Body of pancreas (tissue), 4 donors: ENCODE data around the gene TTC28.

ENCODE experiments used
- POLR2A ChIP-seq, 3 donors: fragments of 450-650 bp; IDR thresholded peaks; one replicate each; pipeline ENCODE4 v1.6.1; 2016; ENCODE audit warnings: antibody characterized with exemption in 3 of 3, mild to moderate bottlenecking in 2 of 3
- TF ChIP-seq, protein P1 (sequence below), 7 experiments: fragments of 450-650 bp in 4 of 7; fragments of 200-600 bp in 3 of 7; sonication (generic) in 3 of 7; IDR thresholded peaks; one replicate each; pipeline ENCODE4 v1.5.1; 2016 to 2019; ENCODE audit warnings: antibody characterized with exemption in 7 of 7

DNA sequence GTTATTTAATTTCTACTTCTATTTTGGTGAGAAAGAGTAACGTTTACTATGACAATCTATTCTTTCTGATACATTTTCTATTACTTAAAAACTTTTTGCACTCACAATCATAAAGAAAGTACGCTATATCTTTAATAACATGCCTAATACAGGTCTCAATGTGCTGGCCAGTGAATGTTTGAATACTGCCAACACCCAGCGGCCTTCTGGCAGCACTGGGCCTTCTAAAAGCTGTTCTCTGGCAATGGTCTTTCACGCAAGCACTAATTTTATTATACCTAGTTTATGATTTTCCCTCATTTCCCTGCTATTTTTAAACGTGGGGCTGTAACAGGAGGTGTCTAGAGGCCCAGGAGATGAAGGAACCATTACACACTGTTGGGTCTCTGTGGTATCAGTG, 410.8 kb downstream of the TTC28 start:
- TF ChIP-seq, protein P1, sequence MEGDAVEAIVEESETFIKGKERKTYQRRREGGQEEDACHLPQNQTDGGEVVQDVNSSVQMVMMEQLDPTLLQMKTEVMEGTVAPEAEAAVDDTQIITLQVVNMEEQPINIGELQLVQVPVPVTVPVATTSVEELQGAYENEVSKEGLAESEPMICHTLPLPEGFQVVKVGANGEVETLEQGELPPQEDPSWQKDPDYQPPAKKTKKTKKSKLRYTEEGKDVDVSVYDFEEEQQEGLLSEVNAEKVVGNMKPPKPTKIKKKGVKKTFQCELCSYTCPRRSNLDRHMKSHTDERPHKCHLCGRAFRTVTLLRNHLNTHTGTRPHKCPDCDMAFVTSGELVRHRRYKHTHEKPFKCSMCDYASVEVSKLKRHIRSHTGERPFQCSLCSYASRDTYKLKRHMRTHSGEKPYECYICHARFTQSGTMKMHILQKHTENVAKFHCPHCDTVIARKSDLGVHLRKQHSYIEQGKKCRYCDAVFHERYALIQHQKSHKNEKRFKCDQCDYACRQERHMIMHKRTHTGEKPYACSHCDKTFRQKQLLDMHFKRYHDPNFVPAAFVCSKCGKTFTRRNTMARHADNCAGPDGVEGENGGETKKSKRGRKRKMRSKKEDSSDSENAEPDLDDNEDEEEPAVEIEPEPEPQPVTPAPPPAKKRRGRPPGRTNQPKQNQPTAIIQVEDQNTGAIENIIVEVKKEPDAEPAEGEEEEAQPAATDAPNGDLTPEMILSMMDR (IDR thresholded peaks at IDR 0.05) = no peak
- TF ChIP-seq POLR2A (IDR thresholded peaks at IDR 0.05) = no peak
